Measurements from ENCODE around the gene MTARC1. TPM values are rescaled to one million over a fixed set of nuclear protein-coding genes. Genes with fewer than 3 reads are reported as not detected.

Gene MTARC1
- total RNA-seq, 2 experiments from 2014 or later = not detected

- no peaks in the 10 kb centered on the region for H3K9me3 Mint-ChIP-seq
- no peak overlapping the region for H3K27ac Mint-ChIP-seq
- ChIA-PET POLR2A (no interaction called here), CTCF (no interaction called here)
- no peak for DNase-seq
- no peak overlapping the region for H3K4me3 Mint-ChIP-seq
- H3K4me1 Mint-ChIP-seq = no peaks in the 10 kb centered on the region
- H3K27me3 Mint-ChIP-seq = peaks cover 2% of the 10 kb centered on the region
- no peaks in the 10 kb centered on the region for H3K36me3 Mint-ChIP-seq (ENCODE audit: low read depth)
Measured at GRCh38 chr1:220834155-220834870, 47.6 kb downstream of the MTARC1 start.

Other genes with a start within 250 kb of the MTARC1 start
- gene C1orf115, start 96.5 kb upstream of the MTARC1 start, total RNA-seq = under 1 TPM; 0.73 to 0.79 TPM
- gene MTARC2, start 38.6 kb upstream of the MTARC1 start, total RNA-seq = not detected
- under 1 TPM in 1 of 2 experiments, not detected in 1; 0.10 TPM for gene HLX, start 92.5 kb downstream of the MTARC1 start, total RNA-seq

All from activated CD4-positive, alpha-beta T cell treated with anti-CD3 and anti-CD28 coated beads, Interleukin-2, amount 10 ng/mL, durations not matched to agents 7 days and 5 days (primary cell).